HG02678 (cell line): Measurements from ENCODE around the gene NLGN1.

Experiments
- ATAC-seq: cut with Tn5 transposase; IDR thresholded peaks from one replicate; pipeline ENCODE4 v1.9.1; 2021; ENCODE audit warnings: mild to moderate bottlenecking, moderate library complexity; ENCODE audit not compliant: unreplicated experiment

The NLGN1 gene

DNA sequence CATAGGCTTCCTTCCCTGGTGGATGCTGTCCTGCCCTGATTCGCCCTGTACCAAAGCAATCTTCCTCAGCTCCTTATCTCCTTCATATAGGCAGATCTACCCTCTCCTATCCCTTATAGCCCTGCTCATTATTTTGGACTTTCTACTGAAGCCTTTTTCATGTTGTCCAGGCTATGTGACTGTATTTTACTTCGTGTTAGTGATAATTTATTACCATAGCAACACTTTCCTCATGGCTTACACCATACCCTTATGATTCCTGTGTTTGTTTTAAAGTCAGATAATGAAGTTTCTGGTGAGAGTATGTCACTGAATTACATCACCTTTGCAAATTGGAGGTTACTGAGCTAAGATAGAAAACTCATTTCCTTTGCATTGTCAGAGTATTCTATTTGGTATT lies 352.6 kb downstream of the NLGN1 start:
- no peak for ATAC-seq

DNA sequence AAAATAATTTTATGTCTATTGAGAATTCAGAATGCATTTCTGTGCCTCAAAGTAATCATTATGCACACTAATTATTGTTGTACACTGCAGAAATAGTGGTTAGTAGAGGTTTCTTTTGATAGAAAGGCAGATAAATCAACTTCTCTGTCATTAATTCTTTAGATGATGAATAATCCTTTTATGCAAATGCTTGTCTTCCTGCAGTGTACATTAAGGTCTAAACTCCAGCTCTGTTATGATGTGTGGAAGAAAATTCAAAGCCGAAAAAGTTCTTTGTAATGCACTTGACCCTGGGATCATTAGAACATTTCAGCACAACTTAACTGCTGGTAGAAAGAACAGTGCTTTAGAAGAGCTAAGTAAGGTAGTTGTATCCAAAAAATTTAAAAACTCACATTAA lies 353.0 kb downstream of the NLGN1 start:
- no peak for ATAC-seq

DNA sequence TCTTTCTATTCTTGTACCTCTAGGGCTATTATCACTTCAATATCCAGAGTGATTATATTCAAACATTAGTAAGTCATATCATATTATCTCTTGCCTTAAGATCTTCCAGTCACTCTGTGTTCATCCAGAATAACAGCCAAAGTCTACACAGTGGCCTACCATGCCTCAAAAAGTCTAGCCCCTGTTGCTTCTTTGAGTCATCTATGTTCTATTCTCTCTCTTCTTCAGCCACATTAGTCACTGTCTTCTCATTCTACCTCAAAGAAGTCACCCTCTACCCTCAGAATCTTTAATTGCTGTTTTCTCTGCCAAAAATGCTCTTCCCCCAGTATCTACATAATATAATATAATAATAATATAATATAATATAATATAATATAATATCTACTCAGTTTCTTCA lies 356.0 kb downstream of the NLGN1 start:
- ATAC-seq: no peak

DNA sequence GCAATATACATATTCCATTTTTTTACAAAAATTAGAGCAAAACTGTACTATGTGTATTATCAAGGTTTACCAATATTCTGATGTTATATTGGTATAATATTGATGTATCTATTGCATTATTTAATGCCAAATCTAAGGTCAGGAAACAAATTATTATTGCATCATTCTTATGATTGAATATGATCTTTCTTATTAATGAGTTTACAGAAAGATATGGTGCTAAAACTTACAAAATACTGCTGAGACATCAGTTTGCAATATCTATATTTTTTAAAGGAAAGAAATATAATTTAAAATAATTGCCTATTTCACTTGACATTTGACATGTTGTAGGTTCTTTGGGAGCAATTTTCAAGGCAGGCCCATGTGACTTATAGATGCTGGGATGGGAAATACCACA lies 357.6 kb downstream of the NLGN1 start:
- ATAC-seq: no peak

DNA sequence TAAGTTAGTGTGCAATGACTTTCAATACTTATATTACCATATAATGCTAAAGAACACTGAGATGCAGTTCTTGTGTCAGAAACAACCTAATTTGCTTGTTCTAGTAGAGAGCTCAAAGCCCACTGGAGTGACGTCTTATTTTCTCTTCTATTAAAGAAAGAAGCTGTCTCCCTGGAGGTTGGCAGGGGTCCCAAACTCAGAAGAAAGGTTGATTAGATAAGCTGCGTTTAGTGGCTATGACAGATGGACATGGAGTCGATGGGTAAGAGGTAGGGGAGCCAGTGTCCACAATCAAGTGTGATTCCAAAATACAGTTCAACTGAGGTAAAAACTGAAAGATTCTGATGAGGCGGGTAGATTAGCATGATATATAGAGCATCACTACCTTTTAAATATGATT lies 363.6 kb downstream of the NLGN1 start:
- ATAC-seq: no peak

DNA sequence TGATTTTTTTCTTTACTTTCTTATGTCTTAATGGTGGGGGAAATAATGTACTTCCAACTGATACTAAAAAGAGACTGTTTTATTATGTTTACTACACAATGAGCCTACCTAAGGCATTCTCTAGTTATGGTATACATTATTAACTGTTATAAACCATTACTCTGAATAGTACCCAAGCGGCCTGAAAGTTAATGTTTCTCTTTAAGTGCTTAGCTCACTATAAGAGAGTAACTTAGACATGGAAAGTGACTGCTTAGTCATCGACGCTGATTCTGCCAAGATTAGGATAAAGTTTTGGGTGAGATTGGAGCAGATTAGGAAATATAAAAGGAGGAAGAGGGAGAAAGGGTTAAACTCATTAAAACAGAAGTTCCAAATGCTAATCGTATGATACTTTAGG lies 365.0 kb downstream of the NLGN1 start:
- no peak for ATAC-seq

DNA sequence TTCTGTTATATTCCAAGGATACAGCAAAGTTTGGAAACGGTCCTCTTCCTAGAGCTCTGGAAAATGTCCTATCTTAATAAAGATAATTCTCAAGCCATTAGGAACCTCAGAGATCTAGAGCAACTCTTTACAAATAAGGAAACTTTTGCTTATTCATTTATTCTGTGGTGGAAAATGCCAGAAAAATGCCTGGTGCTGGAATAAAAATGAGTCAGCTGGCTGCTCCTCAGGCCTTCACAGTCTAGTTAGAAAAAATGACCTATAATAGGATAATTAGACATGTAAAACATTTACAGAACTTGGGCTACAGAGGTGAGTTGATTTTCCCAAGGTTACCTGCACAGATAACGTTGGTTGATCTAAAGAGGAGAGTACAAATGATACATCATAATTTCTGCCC lies 372.5 kb downstream of the NLGN1 start:
- no peak for ATAC-seq

DNA sequence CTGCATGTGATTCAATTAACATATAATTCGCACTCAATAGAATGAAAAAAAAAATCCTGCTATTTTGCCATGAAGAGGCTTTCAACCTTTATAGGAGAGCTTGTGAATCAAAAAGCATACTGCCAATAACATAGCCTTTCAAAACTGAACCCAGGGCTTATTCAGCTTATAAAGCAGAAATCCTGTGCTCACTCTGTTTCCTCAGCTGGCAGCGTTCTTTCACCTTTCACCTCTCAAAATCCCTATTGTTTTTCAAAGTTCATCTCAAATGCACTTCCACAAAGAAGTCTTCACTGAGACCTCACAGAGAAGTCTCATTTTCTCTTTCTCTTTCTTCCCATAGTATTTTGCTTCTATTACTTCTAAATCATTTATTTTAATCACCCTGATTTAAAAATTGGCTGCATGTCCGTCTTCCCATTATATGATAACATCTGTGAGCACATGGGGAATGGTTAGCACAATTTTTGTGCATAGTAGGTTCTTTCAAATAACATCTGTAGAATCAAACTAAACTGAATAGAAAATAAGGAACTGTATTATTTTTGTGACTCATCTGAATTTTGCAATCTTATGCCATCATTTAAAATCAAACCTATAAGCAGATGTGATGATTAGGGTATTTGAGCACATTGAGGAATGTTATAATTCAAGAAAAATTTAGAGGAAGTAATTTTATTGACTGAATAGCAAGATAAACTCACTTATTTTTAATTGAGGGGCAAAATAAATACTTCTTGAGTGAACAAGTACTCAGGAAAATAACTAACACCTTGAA lies 373.4 kb downstream of the NLGN1 start:
- ATAC-seq: no peak

DNA sequence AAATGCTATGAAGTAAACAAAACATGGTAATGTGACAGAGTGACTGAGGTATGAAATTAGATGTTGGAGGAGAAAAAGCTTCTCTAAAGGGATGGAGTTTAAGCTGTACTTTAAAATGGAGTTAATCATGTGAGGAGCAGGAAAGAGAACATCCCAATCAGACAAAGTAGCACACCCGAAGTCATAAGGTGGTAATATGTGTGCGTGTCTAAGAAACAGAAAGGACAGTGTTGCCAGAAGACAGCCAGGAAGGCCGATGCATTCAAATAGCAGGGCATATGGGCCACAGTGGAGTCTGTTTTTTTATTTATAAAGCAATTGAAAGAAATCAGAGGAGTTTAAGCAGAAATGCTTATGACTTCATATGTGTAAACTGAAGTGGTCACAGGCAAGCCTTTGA lies 376.3 kb downstream of the NLGN1 start:
- ATAC-seq: no peak

DNA sequence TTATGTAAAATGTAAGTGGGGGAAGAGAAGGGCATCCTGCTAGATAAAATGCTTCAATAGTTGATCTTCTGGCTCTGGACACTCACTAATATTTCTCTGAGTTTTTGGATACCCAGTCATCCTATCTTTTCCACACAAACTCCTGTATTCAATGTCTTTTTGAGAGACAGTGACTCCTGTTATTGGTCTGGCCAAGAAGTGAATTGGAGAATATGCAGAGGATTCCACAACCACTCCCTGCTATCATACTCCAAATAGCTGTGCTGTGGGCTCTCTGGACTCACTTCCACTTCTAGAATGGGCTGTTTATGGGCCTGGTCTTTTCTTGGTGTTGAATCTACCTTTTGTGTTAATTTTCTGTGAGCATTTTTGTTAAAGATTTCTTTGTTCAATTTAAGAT lies 376.8 kb downstream of the NLGN1 start:
- no peak for ATAC-seq

DNA sequence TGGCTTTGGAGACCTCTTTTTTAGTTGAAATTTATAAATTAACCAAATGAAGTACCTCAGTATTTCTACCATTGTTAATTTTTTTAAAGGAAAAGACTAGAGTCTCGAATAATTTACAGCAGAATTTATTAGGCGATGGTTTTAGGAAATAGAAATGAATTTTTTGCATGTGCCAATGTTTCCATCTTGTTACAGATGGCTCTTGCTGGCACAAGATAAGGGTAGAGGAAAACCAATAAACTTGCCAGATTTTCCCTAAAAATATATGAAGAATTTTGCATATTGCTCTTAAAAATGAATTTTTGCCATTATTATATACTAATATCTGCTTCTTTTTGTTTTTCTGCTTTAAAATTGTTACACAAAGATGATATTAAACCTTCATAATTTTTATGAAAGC lies 380.7 kb downstream of the NLGN1 start:
- no peak for ATAC-seq

DNA sequence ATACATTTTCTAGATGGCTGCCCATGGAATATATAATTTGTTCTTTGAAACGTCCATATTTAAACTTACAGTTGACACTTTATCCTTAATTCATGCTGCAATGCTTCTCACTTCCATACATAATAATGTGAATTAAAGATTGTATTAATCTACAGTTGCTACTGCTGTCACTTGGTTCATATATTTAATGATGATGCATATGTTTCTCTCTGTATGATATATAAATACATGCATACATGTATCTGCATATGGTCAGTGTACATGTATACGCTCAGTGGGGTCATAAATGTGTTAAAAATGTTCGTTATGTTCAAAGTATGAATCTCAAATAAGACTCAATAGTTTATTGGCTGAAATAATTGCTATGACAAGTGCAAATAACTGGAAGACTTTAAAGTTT lies 382.5 kb downstream of the NLGN1 start:
- no peak for ATAC-seq

DNA sequence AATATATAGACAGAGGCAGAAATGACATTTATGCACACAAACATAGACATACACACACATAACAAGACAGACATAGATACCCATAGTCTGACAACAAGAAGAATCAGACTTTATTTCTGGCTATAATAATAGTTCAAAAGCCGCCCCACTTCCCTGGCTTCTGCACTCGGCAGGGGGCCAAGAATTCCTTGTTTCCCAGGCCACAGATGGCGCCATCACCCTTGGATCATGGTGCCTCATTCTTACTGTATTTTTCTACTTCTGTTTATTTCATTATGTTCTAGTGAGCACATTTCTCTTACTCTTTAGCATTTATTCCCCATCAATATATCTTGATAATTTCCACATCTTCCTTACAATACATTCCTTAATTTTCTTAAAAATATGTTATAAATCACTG lies 387.5 kb downstream of the NLGN1 start:
- no peak for ATAC-seq

DNA sequence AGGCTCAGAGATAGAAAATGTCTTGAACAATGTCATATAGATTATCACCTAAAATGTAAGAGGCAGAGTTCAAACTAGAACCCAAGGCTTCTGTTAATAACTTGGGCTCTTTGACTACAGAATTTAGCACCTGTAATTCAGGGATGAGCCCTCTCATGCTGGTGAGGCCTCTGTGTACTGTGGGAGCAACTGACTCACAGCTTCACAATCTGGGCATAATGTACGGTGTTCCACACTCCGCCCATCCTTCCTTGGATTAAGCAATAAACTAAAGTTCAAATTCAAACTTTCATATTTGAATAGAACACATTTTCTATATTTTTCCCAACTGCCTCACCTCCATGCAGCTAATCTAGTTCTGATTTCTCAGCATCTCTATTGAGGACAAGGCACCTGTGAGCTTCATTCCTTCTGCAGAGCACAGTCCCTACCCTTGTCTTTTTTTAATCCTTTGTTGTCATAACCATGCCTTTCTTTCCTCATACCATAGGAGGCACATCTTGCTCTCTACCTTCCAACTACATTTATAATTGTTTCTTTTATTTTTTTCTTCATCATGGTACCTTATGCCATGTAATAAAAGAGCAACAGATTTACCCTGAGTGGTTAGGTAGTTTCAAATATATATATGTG lies 392.1 kb downstream of the NLGN1 start:
- ATAC-seq: no peak

DNA sequence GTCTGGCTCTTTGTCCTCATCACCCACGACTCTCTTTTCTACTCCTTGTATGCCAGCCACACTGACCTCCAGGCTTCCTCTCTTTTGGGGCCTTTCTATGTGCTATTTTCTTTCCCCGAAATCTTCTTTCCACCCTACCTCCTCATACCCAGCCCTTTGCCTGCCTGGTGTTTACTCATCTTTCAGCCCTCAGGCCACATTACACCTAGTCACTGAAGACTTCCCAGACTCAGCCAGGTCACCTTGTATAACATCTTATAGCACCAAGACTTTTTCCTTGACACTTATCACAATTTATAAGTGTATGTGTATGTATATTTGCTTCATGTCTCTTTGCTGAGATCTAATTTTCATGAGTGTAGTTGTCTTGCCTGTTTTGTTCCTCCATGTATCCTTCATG lies 396.4 kb downstream of the NLGN1 start:
- no peak for ATAC-seq

DNA sequence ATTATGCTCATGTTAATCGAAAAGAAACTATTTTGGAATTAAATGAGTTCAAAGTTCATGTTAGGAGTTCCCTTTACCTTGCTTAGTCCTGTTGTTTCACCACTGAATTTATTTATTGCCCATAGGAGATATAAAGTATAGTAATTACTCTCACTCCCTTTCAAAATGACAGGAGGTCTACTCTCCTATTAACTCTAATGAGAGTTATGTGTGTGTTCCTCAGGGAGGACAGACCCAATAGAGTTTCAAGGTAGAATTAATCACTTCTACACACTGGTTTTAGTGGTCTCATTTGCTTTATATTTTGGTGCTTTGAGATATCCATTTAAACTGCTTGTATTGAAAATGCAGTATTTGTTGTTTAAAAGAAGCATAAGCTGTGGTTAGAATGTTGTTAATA lies 398.9 kb downstream of the NLGN1 start:
- ATAC-seq: no peak

DNA sequence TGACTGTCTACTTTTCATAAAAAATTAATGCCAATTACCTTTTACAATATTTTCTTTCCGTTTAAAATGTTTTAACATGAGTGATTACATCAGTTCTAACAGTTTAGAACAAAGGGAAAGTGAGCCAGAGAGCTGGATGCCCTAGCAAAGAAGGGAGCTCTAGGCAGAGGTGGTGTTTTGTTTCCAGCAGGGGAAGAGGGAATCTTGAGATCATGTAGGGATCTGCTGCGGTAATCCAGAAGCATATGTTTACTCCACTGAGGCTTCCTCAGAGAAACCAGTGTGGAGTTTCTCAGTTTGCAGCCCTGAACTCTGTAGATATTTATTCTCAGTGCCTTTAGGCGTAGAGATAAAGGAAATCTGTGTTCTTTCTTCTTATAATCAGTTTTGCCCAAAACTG lies 399.3 kb downstream of the NLGN1 start:
- ATAC-seq: no peak

DNA sequence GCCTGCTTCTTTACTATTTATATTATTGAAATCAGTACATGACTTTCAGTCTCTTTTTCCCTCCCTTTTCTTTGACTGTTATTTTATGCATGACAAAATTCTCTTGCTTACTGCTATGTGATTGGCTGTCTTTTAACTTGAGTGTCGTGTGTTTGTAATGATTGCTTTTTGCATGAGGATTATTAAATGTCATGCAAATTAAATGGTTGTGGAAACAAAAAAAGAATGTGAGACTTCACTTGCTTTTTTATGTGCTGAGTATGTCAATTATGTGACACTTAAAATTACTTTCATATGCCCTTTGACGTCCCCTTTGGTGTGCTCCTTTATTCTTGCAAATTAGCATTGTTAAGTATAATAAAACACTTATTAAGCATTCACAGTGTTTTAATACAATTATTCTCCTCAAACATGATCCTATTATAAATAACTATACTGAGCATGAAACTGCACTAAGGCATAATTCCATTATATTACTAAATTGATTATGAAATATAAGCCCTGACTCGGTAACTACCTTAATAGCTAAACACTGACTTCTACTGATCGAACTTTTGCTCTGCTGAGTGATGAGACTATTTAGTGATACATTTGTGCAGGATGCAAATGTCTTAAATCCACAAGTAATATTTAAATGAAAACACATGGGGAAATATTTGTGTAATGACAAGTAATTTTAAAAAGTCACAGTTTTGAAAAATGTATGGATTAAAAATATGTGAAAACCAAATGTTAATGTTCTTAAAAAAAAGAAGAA lies 401.7 kb downstream of the NLGN1 start:
- ATAC-seq: no peak

DNA sequence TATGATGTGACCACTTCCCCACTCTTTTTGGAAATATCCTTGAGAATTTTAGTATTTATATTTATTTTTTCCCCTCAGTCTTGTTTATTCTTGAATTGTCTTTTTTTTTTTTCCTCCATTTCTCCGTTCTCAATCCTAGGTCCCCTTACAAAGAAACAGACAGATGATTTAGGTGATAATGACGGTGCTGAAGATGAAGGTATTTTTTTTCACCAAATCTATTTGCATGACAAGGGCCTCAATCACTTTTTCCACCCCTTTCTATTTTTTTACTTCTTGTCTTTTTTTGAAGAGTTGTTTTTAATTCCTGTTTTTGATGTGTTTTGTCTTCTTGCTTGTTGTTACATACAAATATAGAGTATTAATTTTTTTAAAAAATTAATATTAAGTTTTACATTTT lies 402.6 kb downstream of the NLGN1 start:
- no peak for ATAC-seq

DNA sequence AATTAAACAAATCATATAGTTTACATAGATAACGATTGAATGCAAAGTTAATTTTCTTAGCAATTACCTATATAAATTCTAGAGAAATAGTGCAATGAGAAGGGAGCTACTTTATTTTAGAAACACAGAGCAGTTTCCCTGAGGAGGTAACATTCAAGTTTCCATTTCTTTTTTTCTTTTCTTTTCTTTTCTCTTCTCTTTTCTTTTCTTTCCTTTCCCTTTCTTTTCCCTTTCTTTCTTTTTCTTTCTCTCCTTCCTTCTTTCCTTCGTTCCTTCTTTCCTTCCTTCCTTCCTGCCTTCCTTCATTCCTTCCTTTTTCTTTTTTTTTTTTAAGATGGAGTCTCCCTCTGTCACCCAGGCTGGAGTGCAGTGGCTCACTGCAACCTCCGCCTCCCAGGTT lies 417.3 kb downstream of the NLGN1 start:
- ATAC-seq: no peak

DNA sequence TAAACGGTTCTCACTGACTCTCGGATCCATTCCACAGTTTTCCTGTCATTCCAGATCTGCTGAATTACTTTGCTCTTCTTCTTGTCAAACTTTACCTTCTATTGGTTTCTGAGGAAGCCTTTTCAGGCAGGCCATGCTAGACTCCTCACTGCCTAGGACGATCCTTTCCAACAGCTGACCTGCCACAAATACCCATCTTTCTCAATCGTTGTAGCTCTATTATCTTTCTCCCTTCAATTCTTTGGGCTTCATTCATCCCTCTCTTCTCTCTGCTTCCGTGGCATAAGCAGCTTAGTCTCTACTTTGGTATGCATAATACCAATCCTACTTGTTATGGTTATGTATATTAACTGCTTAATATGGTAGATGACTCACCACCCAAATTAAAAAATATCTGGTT lies 421.8 kb downstream of the NLGN1 start:
- no peak for ATAC-seq

DNA sequence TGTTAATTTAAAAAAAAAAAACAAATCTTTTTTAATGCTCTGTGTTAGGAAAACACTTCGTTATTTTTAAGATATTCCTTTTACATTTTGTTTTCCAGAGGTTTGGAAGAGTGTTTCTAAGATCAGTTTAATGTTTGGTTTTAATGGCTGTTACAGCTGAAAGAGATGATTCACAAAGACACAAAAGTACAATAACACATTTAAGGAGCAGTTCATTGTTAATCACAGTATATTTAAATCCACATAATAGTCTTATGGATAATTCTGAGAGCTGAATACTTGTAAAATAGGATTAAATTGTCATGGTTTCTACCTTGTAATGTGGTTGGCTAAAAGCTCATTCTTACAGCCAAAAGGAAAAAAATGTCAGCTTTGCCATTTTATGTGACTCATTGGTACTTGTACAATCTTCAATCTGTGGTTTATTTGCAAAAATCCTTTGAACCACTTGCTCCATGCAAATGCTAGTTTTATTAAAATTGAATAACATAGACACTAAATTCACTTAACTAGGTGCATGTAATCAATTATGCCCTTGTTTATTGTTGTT lies 426.4 kb downstream of the NLGN1 start:
- no peak for ATAC-seq
